HG03045 (cell line): ENCODE measurements around the gene SPATA12.
"Not testable (repeated sequence)": the region's sequence is repeated elsewhere in the genome, so short reads cannot be mapped to it uniquely, and the experiment has no call there.

Source experiments
- ATAC-seq: cut with Tn5 transposase; IDR thresholded peaks from one replicate; pipeline ENCODE4 v1.9.1; 2021; ENCODE audit warnings: mild to moderate bottlenecking, moderate library complexity; ENCODE audit not compliant: unreplicated experiment

SPATA12 gene

GRCh38 chr3:57081173-57081572 lies 20.7 kb downstream of the SPATA12 start:
- no peak for ATAC-seq

- ATAC-seq = no peak
Measured at GRCh38 chr3:57082481-57082880, 22.0 kb downstream of the SPATA12 start.

GRCh38 chr3:57083266-57083995 lies 23.0 kb downstream of the SPATA12 start:
- ATAC-seq = not testable (repeated sequence)

- ATAC-seq = no peak
Measured at GRCh38 chr3:57085211-57085610, 24.7 kb downstream of the SPATA12 start.

GRCh38 chr3:57086201-57086600 lies 25.7 kb downstream of the SPATA12 start:
- ATAC-seq = no peak

- ATAC-seq = no peak
Measured at GRCh38 chr3:57087361-57088092, 27.1 kb downstream of the SPATA12 start.

GRCh38 chr3:57088503-57088902 lies 28.0 kb downstream of the SPATA12 start:
- ATAC-seq = no peak

- no peak for ATAC-seq
Measured at GRCh38 chr3:57089043-57089442, 28.6 kb downstream of the SPATA12 start.

- no peak for ATAC-seq
Measured at GRCh38 chr3:57091521-57092273, 31.2 kb downstream of the SPATA12 start.

GRCh38 chr3:57093489-57093888 lies 33.0 kb downstream of the SPATA12 start:
- no peak for ATAC-seq

GRCh38 chr3:57093971-57094535 lies 33.6 kb downstream of the SPATA12 start:
- ATAC-seq = no peak

- ATAC-seq = no peak
Measured at GRCh38 chr3:57094575-57094974, 34.1 kb downstream of the SPATA12 start.

- ATAC-seq = no peak
Measured at GRCh38 chr3:57095363-57095762, 34.9 kb downstream of the SPATA12 start.

GRCh38 chr3:57097536-57097935 lies 37.1 kb downstream of the SPATA12 start:
- ATAC-seq = no peak

- ATAC-seq = no peak
Measured at GRCh38 chr3:57098418-57099310, 38.2 kb downstream of the SPATA12 start.

GRCh38 chr3:57100046-57100695 lies 39.7 kb downstream of the SPATA12 start:
- no peak for ATAC-seq

GRCh38 chr3:57105585-57105984 lies 45.1 kb downstream of the SPATA12 start:
- ATAC-seq = no peak

- ATAC-seq = no peak
Measured at GRCh38 chr3:57108684-57109083, 48.2 kb downstream of the SPATA12 start.

- ATAC-seq = no peak
Measured at GRCh38 chr3:57109437-57110199, 49.2 kb downstream of the SPATA12 start.
